Adrenal gland (tissue), 12 donors: ENCODE results near the gene SCAMP5. TPM values are rescaled to one million over a fixed set of nuclear protein-coding genes. Genes with fewer than 3 reads are reported as not detected.

Experiments
- DNase-seq, 7 donors: peaks; one replicate each; pipeline ENCODE4 v3.0.0-alpha.2; 2019 to 2020
- H3K27ac ChIP-seq, 5 donors: fragments of 200-600 bp; sonication (generic) in 4 of 5; 1 replicate in 3 of 5; 2 replicates in 2 of 5; pipeline versions ENCODE4 v1.5.1 to v1.8.0; 2016 to 2020; ENCODE audit warnings: mild to moderate bottlenecking in 1 of 5
- H3K27me3 ChIP-seq: fragments of 200-600 bp; 2 replicates; pipeline ENCODE4 v1.8.0; 2021
- H3K36me3 ChIP-seq, 2 donors: fragments of 200-600 bp; replicated peaks in 1 of 2; 1 replicate in 1 of 2; 2 replicates in 1 of 2; pipeline versions ENCODE4 v1.5.1 to v1.8.0; 2018 to 2022
- H3K4me1 ChIP-seq, 2 donors: fragments of 200-600 bp; replicated peaks in 1 of 2; 1 replicate in 1 of 2; 2 replicates in 1 of 2; pipeline versions ENCODE4 v1.5.1 to v1.8.0; 2018 to 2021
- H3K4me3 ChIP-seq, 4 donors: fragments of 200-600 bp; sonication (generic) in 3 of 4; one replicate each; pipeline ENCODE4 v1.5.1; 2016 to 2018
- H3K9me3 ChIP-seq, 3 donors: fragments of 200-600 bp; sonication (generic) in 1 of 3; replicated peaks in 1 of 3; 1 replicate in 2 of 3; 2 replicates in 1 of 3; pipeline versions ENCODE4 v1.5.1 to v1.8.0; 2016 to 2021
- POLR2A ChIP-seq, 2 donors: fragments of 450-650 bp; IDR thresholded peaks; one replicate each; pipeline ENCODE4 v1.6.1; 2017; ENCODE audit warnings: antibody characterized with exemption in 2 of 2, mild to moderate bottlenecking in 2 of 2, moderate library complexity in 1 of 2
- WGBS, 4 donors: extraction: QIAGEN DNeasy Blood & Tissue Kit in 2 of 4; methylation state at CpG; one replicate each; pipeline versions ENCODE4 v1.1.5 to v1.1.7; 2013 to 2017; 5-methylcytosine and 5-hydroxymethylcytosine counted together
- intact Hi-C, 2 donors: fragments of 100-400 bp; cut with DNase I; formaldehyde crosslinking; loops; one replicate each; pipeline versions ENCODE4 v1.14.1 to v1.15.0; 2022 to 2023
- polyA plus RNA-seq, 3 donors: library from polyadenylated mRNA; stranded (reverse); fragments of 200-250 nt in 2 of 3; fragments of 350-450 nt in 1 of 3; fragmentation: Illumina TruSeq in 1 of 3; extraction: RNeasy Lipid Tissue Mini Kit (QIAGEN cat#74804) in 1 of 3; gene quantifications; one replicate each; pipeline ENCODE4 v1.2.3, GENCODE V29; 2013 to 2014
- total RNA-seq, 9 donors: library from RNA; depleted of rRNA in 4 of 9; stranded (reverse); fragments of >200 nt in 4 of 9; fragments of 120-200 nt in 1 of 9; fragmentation: NEBNext Ultra II Directional in 1 of 9; extraction: Animal tissue kit (Norgen Biotek cat#: 25700) in 1 of 9; gene quantifications; one replicate each; pipeline versions ENCODE4 v1.1.0 to v1.2.4, GENCODE V29; 2013 to 2023
- TF ChIP-seq, protein P1 (sequence below), 6 experiments: fragments of 450-650 bp in 4 of 6; fragments of 200-600 bp in 2 of 6; sonication (generic) in 1 of 6; IDR thresholded peaks; 1 replicate in 5 of 6; 2 replicates in 1 of 6; pipeline versions ENCODE4 v1.5.1 to v1.8.0; 2016 to 2021; ENCODE audit warnings: antibody characterized with exemption in 6 of 6, mild to moderate bottlenecking in 2 of 6, moderate library complexity in 1 of 6
- donor health status: healthy with polysubstance abuse.
- donor health status: Bipolar disorder and iron deficiency.
- donor health status: DM: yes; HTN: yes; CAD: no.
- donor health status: DM: no; HTN: no; CAD: no.
- donor health status: DM: no; HTN: no; CAD: no.
- donor health status: DM: yes; HTN: yes; CAD: no.

Gene SCAMP5
- total and polyA plus RNA-seq, 12 donors = 10.2 to 47.2 (median 23.6) TPM

DNA sequence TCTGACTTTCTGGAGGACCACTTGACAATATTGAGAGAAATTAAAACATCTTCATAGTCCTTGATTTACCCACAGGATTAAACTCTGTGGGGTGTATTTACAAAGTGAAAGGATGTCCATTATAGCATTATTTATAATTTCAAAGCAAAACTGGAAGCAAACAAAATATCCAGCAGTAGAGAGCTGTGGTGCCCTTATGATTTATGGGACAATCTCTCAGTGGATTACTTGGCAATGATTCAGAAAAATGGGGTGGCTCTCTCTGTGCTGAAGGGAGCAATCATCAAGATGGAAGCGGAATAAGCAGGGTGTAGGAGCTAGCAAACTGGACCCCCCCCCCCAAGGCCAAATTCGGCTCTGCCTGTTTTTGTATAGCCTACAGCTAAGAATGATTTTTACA is 37.0 kb downstream of the SCAMP5 start:
- Histone ChIP-seq H3K27ac (peak overlapping the region in 1 of 5 donors; percentile 40), H3K4me1 (peaks cover 26 to 30% of the 10 kb centered on the region in 2 donors), H3K27me3 (no peaks in the 10 kb centered on the region), H3K9me3 (no peaks in the 10 kb centered on the region), H3K4me3 (no peak overlapping the region), H3K36me3 (no peaks in the 10 kb centered on the region)
- TF ChIP-seq, protein P1, sequence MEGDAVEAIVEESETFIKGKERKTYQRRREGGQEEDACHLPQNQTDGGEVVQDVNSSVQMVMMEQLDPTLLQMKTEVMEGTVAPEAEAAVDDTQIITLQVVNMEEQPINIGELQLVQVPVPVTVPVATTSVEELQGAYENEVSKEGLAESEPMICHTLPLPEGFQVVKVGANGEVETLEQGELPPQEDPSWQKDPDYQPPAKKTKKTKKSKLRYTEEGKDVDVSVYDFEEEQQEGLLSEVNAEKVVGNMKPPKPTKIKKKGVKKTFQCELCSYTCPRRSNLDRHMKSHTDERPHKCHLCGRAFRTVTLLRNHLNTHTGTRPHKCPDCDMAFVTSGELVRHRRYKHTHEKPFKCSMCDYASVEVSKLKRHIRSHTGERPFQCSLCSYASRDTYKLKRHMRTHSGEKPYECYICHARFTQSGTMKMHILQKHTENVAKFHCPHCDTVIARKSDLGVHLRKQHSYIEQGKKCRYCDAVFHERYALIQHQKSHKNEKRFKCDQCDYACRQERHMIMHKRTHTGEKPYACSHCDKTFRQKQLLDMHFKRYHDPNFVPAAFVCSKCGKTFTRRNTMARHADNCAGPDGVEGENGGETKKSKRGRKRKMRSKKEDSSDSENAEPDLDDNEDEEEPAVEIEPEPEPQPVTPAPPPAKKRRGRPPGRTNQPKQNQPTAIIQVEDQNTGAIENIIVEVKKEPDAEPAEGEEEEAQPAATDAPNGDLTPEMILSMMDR (IDR thresholded peaks at IDR 0.05) = no peak
- TF ChIP-seq POLR2A (IDR thresholded peaks at IDR 0.05) = no peak
- DNase-seq = no peak
- intact Hi-C loops = no loop called here
- 86 to 100% (median 94%) methylated on average over 2 of the region's 2 CpGs for WGBS, 4 donors

DNA sequence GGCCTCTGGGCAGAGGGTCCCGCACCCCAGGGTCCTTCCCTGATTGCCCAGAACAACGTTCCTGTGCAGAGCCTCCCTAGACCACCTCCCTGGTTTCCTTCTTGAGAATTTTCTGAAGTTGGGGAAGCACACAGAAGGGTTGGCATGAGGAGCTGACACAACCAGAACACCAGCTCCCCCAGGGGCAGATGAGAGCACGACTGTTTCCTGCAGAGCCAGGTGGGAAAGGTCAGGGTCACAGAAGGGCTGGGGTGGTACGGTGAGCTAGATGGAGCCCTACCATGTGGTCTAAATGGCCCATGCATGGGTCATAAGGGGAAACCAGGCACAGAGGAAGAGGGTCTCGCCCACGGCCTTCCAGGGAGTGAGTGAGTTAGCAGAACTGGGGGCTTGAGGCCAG is 38.4 kb downstream of the SCAMP5 start:
- TF ChIP-seq, protein P1 (IDR thresholded peaks at IDR 0.05) = no peak
- no peak for TF ChIP-seq POLR2A (IDR thresholded peaks at IDR 0.05)
- Histone ChIP-seq H3K4me1 (peaks cover 26 to 30% of the 10 kb centered on the region in 2 donors), H3K9me3 (no peaks in the 10 kb centered on the region), H3K36me3 (no peaks in the 10 kb centered on the region), H3K27ac (no peak overlapping the region), H3K27me3 (no peaks in the 10 kb centered on the region), H3K4me3 (no peak overlapping the region)
- DNase-seq = peak in 1 of 7 donors; percentile 29
- intact Hi-C loops = no loop called here
- WGBS, 4 donors = 64 to 77% (median 70%) methylated on average over 2 to 6 of the region's 6 CpGs

DNA sequence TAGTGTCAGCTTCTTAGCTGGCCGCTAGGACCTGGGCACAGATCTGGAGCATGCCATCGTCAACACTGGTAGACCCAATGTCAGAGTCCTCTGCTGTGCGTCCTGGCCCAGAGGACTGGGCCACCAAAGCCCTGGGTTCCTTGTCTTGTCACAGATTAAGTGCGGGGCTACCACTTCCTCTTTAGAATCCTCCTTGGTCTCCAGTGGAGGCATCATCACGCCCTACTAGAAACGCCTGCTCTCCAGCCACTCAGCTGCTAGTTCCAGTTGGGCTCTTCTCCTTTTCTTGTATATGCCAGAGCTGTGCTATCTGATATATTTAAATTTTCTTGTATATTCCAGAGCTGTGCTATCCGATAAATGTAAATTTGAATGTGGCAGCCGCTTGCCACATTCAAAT is 39.3 kb downstream of the SCAMP5 start:
- no peaks in the 10 kb centered on the region for H3K9me3 ChIP-seq
- WGBS, 4 donors = 87 to 95% (median 92%) methylated on average over 8 of the region's 8 CpGs
- intact Hi-C loops = no loop called here
- TF ChIP-seq, protein P1 (IDR thresholded peaks at IDR 0.05) = no peak
- H3K27me3 ChIP-seq = no peaks in the 10 kb centered on the region
- H3K4me3 ChIP-seq = no peak overlapping the region
- H3K27ac ChIP-seq = no peak overlapping the region
- DNase-seq = peak in 2 of 7 donors; percentile 28 to 41
- H3K36me3 ChIP-seq = no peaks in the 10 kb centered on the region
- peaks cover 18 to 28% of the 10 kb centered on the region in 2 donors for H3K4me1 ChIP-seq

DNA sequence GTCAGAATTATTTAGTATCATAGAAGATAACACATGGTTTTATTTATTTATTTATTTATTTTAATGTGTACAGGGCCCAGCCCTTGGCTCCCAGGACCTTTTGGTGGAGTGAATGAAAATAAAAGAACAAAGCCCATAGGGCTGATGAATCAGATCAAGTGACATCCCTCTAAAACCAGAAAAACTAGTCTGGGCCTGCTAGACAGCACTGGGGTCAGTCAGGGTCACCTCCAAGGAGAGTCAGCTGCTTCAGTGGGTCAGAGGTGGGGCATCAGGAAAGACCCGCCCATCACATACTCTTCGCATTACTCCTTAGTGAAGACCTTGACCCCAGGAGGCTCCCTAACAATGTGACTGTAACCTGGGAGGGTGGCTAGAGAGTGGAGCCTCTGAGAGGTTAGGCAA is 40.9 kb downstream of the SCAMP5 start:
- Histone ChIP-seq H3K4me1 (peaks cover 8 to 17% of the 10 kb centered on the region in 2 donors), H3K36me3 (no peaks in the 10 kb centered on the region), H3K27ac (no peak overlapping the region), H3K27me3 (no peaks in the 10 kb centered on the region), H3K4me3 (no peak overlapping the region), H3K9me3 (no peaks in the 10 kb centered on the region)
- TF ChIP-seq, protein P1 (IDR thresholded peaks at IDR 0.05) = no peak
- no peak for TF ChIP-seq POLR2A (IDR thresholded peaks at IDR 0.05)
- WGBS, 4 donors = 30 to 69% (median 41%) methylated on average over 2 of the region's 2 CpGs
- intact Hi-C loops = no loop called here
- peak in 4 of 7 donors; percentile 56 to 72 (median 61) for DNase-seq
